Adrenal gland (tissue), 5 donors: ENCODE data around the gene TFDP1.

Experiments
- POLR2A ChIP-seq, 2 donors: fragments of 450-650 bp; IDR thresholded peaks; one replicate each; pipeline ENCODE4 v1.6.1; 2017; ENCODE audit warnings: antibody characterized with exemption in 2 of 2, mild to moderate bottlenecking in 2 of 2, moderate library complexity in 1 of 2
- TF ChIP-seq, protein P1 (sequence below), 6 experiments: fragments of 450-650 bp in 4 of 6; fragments of 200-600 bp in 2 of 6; sonication (generic) in 1 of 6; IDR thresholded peaks; 1 replicate in 5 of 6; 2 replicates in 1 of 6; pipeline versions ENCODE4 v1.5.1 to v1.8.0; 2016 to 2021; ENCODE audit warnings: antibody characterized with exemption in 6 of 6, mild to moderate bottlenecking in 2 of 6, moderate library complexity in 1 of 6
- donor health status: DM: no; HTN: no; CAD: no.

DNA sequence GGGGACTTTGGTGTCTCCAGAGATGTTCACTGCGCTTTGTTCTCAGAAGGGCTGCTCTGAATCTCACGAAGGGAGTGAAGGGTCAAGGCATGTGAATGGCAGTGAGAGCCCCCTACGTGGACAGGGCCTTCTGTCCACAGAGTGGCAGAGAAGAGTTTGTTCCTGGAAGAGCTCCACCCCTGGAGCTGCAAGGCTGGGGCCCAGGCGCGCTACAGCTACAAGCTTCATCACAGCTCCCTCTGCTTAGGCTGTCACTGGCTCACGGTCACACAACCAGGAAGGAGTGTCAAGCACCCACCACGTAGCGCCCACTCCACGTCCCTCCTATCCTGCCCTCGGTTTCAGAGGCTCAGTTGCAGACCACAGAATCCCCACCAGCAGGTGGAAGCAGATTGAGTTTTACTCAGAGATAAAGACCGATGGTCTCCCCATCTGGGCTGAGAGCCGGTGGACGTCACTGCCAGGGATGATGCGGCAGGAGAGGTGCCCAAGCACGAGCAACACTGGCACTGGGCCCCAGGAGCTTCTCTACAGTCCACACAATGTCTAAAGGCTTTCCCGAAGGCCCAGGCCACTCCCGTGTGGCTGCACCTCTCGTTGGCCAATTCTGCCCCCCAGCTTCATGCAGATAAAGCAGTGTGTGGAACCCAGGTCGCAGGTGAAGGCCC lies 23.0 kb upstream of the TFDP1 start:
- TF ChIP-seq, protein P1, sequence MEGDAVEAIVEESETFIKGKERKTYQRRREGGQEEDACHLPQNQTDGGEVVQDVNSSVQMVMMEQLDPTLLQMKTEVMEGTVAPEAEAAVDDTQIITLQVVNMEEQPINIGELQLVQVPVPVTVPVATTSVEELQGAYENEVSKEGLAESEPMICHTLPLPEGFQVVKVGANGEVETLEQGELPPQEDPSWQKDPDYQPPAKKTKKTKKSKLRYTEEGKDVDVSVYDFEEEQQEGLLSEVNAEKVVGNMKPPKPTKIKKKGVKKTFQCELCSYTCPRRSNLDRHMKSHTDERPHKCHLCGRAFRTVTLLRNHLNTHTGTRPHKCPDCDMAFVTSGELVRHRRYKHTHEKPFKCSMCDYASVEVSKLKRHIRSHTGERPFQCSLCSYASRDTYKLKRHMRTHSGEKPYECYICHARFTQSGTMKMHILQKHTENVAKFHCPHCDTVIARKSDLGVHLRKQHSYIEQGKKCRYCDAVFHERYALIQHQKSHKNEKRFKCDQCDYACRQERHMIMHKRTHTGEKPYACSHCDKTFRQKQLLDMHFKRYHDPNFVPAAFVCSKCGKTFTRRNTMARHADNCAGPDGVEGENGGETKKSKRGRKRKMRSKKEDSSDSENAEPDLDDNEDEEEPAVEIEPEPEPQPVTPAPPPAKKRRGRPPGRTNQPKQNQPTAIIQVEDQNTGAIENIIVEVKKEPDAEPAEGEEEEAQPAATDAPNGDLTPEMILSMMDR (IDR thresholded peaks at IDR 0.05): no peak
- TF ChIP-seq POLR2A (IDR thresholded peaks at IDR 0.05): no peak
